CD4-positive, alpha-beta T cell treated with Interleukin-4 for 1 hour (primary cell): ENCODE measurements around the gene COL26A1.
"Not testable (repeated sequence)": the region's sequence is repeated elsewhere in the genome, so short reads cannot be mapped to it uniquely, and the experiment has no call there.

Experiments
- DNase-seq, 2 donors: peaks; one replicate each; pipeline ENCODE4 v3.0.0-alpha.2; 2020 to 2022

COL26A1 gene

GRCh38 chr7:101362334-101363195 is at the start of gene COL26A1:
COL26A1 (plus strand) TSS chr7:101362875; CDS start chr7:101363033, 158 bp downstream.
- no peak for DNase-seq

- DNase-seq = peak; percentile 41 to 52
These were observed 47.3 kb upstream of the COL26A1 start for GRCh38 chr7:101315336-101315735.

GRCh38 chr7:101319401-101319800 is 43.3 kb upstream of the COL26A1 start:
- no peak for DNase-seq

- DNase-seq = peak; percentile 85 to 88
These were observed 40.9 kb upstream of the COL26A1 start, which contains the start of gene IFT22 for GRCh38 chr7:101321491-101322401. IFT22 (minus strand) TSS chr7:101321812; CDS start chr7:101321709, 103 bp downstream.

- no peak for DNase-seq
These were observed 34.5 kb upstream of the COL26A1 start for GRCh38 chr7:101328159-101328558.

GRCh38 chr7:101330011-101330484 is 32.6 kb upstream of the COL26A1 start:
- no peak for DNase-seq

GRCh38 chr7:101332026-101332425 is 30.6 kb upstream of the COL26A1 start:
- no peak for DNase-seq

- DNase-seq = no peak
These were observed 28.8 kb upstream of the COL26A1 start for GRCh38 chr7:101333912-101334311.

GRCh38 chr7:101340379-101340778 is 22.3 kb upstream of the COL26A1 start:
- no peak for DNase-seq

- DNase-seq = no peak
These were observed 19.8 kb upstream of the COL26A1 start for GRCh38 chr7:101342892-101343291.

GRCh38 chr7:101347477-101347876 is 15.2 kb upstream of the COL26A1 start:
- no peak for DNase-seq

- DNase-seq = not testable (repeated sequence)
These were observed 14.1 kb upstream of the COL26A1 start for GRCh38 chr7:101348456-101349067.

GRCh38 chr7:101349300-101349699 is 13.4 kb upstream of the COL26A1 start:
- not testable (repeated sequence) for DNase-seq

- no peak for DNase-seq
These were observed 9.8 kb upstream of the COL26A1 start for GRCh38 chr7:101352920-101353308.

- no peak for DNase-seq
These were observed 5.2 kb upstream of the COL26A1 start for GRCh38 chr7:101357433-101357832.

GRCh38 chr7:101363196-101363733 is 590 bp downstream of the COL26A1 start:
- DNase-seq = no peak

- DNase-seq = peak; percentile 65
These were observed 1.2 kb downstream of the COL26A1 start for GRCh38 chr7:101363734-101364374.

- no peak for DNase-seq
These were observed 3.3 kb downstream of the COL26A1 start for GRCh38 chr7:101365956-101366355.

- no peak for DNase-seq
These were observed 5.0 kb downstream of the COL26A1 start for GRCh38 chr7:101367676-101368075.

- DNase-seq = no peak
These were observed 5.9 kb downstream of the COL26A1 start for GRCh38 chr7:101368422-101369165.

- no peak for DNase-seq
These were observed 8.2 kb downstream of the COL26A1 start for GRCh38 chr7:101370836-101371235.
